Chondrocyte (in vitro differentiated cells): ENCODE results near the gene SLC39A9. TPM values are rescaled to one million over a fixed set of nuclear protein-coding genes. Genes with fewer than 3 reads are reported as not detected.
"Not testable (repeated sequence)": the region's sequence is repeated elsewhere in the genome, so short reads cannot be mapped to it uniquely, and the experiment has no call there.

Source experiments
- DNase-seq: peaks from one replicate; pipeline ENCODE4 v3.0.0; 2021; ENCODE audit warnings: mixed read lengths, low spot score
- H3K27ac Mint-ChIP-seq: one replicate; pipeline ENCODE4 v1.8.0; 2021; ENCODE audit warnings: mild to moderate bottlenecking, moderate library complexity, mixed read lengths; ENCODE audit not compliant: unreplicated experiment
- H3K27me3 Mint-ChIP-seq: 2 replicates; pipeline ENCODE4 v1.8.0; 2021; ENCODE audit warnings: low read depth, mixed read lengths
- H3K36me3 Mint-ChIP-seq: 2 replicates; pipeline ENCODE4 v1.8.0; 2021; ENCODE audit warnings: low read depth, mixed read lengths
- H3K4me1 Mint-ChIP-seq: 2 replicates; pipeline ENCODE4 v1.8.0; 2021; ENCODE audit warnings: low read depth, mild to moderate bottlenecking, mixed read lengths
- H3K4me3 Mint-ChIP-seq: one replicate; pipeline ENCODE4 v1.8.0; 2021; ENCODE audit warnings: mild to moderate bottlenecking, moderate library complexity, mixed read lengths; ENCODE audit not compliant: unreplicated experiment
- H3K9me3 Mint-ChIP-seq: 2 replicates; pipeline ENCODE4 v1.8.0; 2021; ENCODE audit warnings: low read depth, mixed read lengths
- total RNA-seq: library from RNA; stranded (reverse); gene quantifications from 3 replicates; pipeline ENCODE4 v1.2.1, GENCODE V29; 2021
- TF ChIP-seq, protein P1 (sequence below): fragments of 200-600 bp; sonication (generic); IDR thresholded peaks from 2 replicates; pipeline ENCODE4 v1.5.0; 2021; ENCODE audit warnings: antibody characterized with exemption, mild to moderate bottlenecking, moderate library complexity

The SLC39A9 gene
- total RNA-seq, 1 donor from 2014 or later, result 78.9 TPM

DNA sequence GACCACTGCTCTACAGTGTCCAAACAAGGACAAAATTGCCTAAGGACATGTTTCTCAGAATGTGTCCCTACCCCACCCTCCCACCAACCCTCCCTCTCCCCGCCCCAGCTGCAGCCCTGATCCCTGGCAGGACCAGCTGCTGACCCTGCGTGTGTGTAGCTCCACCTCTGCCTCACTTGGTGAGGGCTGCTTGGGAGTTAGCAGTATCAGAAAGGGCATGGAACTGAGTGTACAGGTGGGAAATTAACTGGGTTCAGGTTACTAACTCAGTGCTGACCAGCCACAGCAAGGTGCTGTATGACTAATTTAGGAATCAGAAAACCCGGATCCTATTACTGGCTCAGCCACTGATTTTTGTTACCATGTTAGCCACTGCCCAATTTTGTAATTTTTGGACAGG, 74.8 kb downstream of the SLC39A9 start:
- no peaks in the 10 kb centered on the region for H3K27me3 Mint-ChIP-seq
- no peak overlapping the region for H3K4me3 Mint-ChIP-seq
- H3K36me3 Mint-ChIP-seq, result no peaks in the 10 kb centered on the region
- H3K9me3 Mint-ChIP-seq, result no peaks in the 10 kb centered on the region
- DNase-seq, result no peak
- no peaks in the 10 kb centered on the region for H3K4me1 Mint-ChIP-seq
- TF ChIP-seq, protein P1, sequence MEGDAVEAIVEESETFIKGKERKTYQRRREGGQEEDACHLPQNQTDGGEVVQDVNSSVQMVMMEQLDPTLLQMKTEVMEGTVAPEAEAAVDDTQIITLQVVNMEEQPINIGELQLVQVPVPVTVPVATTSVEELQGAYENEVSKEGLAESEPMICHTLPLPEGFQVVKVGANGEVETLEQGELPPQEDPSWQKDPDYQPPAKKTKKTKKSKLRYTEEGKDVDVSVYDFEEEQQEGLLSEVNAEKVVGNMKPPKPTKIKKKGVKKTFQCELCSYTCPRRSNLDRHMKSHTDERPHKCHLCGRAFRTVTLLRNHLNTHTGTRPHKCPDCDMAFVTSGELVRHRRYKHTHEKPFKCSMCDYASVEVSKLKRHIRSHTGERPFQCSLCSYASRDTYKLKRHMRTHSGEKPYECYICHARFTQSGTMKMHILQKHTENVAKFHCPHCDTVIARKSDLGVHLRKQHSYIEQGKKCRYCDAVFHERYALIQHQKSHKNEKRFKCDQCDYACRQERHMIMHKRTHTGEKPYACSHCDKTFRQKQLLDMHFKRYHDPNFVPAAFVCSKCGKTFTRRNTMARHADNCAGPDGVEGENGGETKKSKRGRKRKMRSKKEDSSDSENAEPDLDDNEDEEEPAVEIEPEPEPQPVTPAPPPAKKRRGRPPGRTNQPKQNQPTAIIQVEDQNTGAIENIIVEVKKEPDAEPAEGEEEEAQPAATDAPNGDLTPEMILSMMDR, result no peak
- H3K27ac Mint-ChIP-seq, result no peak overlapping the region

DNA sequence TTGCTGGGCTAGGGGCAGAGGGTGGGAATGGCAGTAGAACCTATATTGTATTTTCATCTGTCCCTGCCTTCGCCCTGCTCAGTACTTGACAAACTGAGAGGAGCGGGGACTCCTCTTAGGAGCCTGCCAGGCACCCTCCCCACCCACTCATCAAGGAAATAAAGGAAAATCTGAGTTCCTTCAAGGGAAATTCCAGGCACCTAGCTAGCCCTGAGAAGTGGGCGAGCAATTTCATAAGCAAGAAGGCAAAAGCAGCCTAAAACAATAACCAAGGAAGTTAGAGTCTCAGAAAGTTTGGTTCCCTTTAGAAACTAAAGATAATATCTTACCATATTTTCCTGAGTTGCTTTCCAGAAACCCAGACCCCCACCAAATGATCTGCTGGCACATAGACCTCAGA, 75.5 kb downstream of the SLC39A9 start:
- H3K4me1 Mint-ChIP-seq, result no peaks in the 10 kb centered on the region
- no peaks in the 10 kb centered on the region for H3K9me3 Mint-ChIP-seq
- H3K27ac Mint-ChIP-seq, result no peak overlapping the region
- no peak for DNase-seq
- H3K36me3 Mint-ChIP-seq, result no peaks in the 10 kb centered on the region
- no peak overlapping the region for H3K4me3 Mint-ChIP-seq
- TF ChIP-seq, protein P1, result no peak
- H3K27me3 Mint-ChIP-seq, result no peaks in the 10 kb centered on the region

DNA sequence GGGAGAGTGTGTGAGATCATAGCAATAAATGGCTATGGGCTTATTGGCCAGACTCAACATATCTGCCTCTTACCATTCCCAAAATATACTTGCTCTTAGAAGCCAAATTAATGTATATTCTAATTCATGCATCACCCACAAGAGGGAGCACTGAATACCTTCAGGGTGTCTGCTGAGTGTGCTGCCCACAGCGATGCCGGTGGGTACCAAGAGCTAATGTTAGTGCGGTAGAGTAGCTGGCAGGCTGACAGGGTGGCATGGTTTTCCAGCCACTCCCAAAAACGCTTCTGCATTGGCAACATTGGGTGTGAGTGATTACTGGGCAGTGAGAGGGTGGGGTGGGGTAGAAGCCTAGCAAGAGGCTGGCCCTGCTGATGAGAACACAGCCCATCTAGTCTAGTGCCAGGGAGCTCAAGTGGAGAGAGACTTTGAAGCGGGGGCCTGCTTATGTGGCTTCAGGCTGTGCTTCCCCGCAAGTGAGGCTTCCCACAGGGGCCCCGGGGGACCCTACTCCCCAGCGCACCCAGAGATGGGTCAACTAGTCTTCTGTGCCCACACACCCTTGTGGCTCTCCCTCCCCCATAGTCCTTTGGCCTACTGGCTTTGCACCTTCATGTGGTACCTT, 76.8 kb downstream of the SLC39A9 start:
- Mint-ChIP-seq H3K36me3 (no peaks in the 10 kb centered on the region), H3K27ac (no peak overlapping the region), H3K27me3 (no peaks in the 10 kb centered on the region), H3K9me3 (no peaks in the 10 kb centered on the region), H3K4me3 (no peak overlapping the region), H3K4me1 (no peaks in the 10 kb centered on the region)
- no peak for DNase-seq
- TF ChIP-seq, protein P1, result peak; percentile 63

DNA sequence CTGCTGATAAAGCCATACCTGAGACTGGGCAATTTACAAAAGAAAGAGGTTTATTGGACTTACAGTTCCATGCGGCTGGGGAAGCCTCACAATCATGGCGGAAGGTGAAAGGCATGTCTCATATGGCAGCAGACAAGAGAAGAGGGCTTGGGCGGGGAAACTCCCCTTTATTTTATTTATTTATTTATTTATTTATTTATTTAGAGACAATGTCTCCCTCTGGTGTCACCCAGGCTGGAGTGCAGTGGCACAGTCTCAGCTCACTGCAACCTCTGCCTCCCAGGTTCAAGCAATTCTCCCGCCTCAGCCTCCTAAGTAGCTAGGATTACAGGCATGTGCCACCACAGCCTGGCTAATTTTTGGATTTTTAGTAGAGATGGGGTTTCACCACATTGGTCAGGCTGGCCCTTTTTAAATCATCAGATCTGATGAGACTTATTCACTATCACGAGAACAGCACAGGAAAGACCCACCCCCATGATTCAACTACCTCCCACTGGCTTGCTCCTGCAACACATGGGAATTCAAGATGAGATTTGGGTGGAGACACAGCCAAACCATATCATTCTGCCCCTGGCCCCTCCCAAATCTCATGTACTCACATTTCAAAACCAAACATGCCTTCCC, 78.4 kb downstream of the SLC39A9 start:
- H3K27me3 Mint-ChIP-seq, H3K27ac Mint-ChIP-seq, H3K36me3 Mint-ChIP-seq, H3K9me3 Mint-ChIP-seq, H3K4me1 Mint-ChIP-seq, DNase-seq, H3K4me3 Mint-ChIP-seq: not testable (repeated sequence)
- TF ChIP-seq, protein P1, result peak; percentile 58

DNA sequence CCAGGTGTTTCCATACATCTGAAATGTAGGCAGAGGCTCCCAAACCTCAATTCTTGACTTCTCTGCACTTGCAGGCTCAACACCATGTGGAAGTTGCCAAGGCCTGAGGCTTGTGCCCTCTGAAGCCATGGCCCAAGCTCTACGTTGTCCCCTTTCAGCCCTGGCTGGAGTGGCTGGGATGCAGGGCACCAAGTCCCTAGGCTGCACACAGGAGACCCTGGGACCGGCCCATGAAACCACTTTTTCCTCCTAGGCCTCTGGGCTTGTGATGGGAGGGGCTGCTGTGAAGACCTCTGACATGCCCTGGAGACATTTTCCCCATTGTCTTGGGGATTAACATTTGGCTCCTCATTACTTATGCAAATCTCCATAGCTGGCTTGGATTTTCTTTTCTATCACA, 79.6 kb downstream of the SLC39A9 start:
- DNase-seq, H3K4me1 Mint-ChIP-seq, H3K4me3 Mint-ChIP-seq, H3K27me3 Mint-ChIP-seq, H3K27ac Mint-ChIP-seq, H3K36me3 Mint-ChIP-seq, H3K9me3 Mint-ChIP-seq: not testable (repeated sequence)

DNA sequence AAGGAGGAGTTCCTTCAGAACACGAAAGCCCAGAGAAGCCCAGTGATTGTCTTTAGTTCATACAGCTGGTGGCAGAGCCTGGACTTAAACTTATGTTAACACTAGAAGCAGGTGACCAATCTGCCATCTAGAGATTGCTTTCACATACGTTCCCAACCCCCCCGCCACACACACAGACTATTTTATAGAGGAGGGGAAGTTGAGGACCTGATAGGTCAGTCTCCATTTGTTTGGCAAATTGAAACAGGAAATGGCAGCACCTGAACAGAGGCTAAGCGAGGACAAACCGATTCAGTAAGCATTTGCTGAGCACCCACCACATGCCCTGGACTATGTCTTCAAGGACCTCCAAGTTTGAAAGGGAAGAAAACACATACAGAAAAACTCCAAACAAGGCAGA, 81.2 kb downstream of the SLC39A9 start:
- Mint-ChIP-seq H3K27me3 (peaks cover 12% of the 10 kb centered on the region), H3K4me3 (no peak overlapping the region), H3K4me1 (peaks cover 4% of the 10 kb centered on the region), H3K27ac (no peak overlapping the region), H3K36me3 (no peaks in the 10 kb centered on the region), H3K9me3 (no peaks in the 10 kb centered on the region)
- TF ChIP-seq, protein P1, result no peak
- no peak for DNase-seq
